SK-N-SH treated with all-trans-retinoic acid at 6 μM for 48 hours (cell line): ENCODE results near the gene DYNC1I1.

Experiments
- ARNTL ChIP-seq: fragments of 450-650 bp; formaldehyde crosslinking; IDR thresholded peaks from 2 replicates; pipeline ENCODE4 v1.5.0; 2020; ENCODE audit warnings: low read depth, mild to moderate bottlenecking, moderate library complexity, borderline replicate concordance
- GLIS3 ChIP-seq: fragments of 250-450 bp; sonication (Bioruptor Pico); IDR thresholded peaks from 2 replicates; pipeline ENCODE4 v1.5.0; 2020; ENCODE audit warnings: mild to moderate bottlenecking, moderate library complexity
- PPARA ChIP-seq: fragments of 250-450 bp; sonication (Bioruptor Pico); IDR thresholded peaks from 2 replicates; pipeline ENCODE4 v1.5.0; 2020; ENCODE audit warnings: mild to moderate bottlenecking, borderline replicate concordance
- TOX ChIP-seq: fragments of 250-450 bp; sonication (Bioruptor Pico); IDR thresholded peaks from 2 replicates; pipeline ENCODE4 v1.8.0; 2021; ENCODE audit warnings: mild to moderate bottlenecking, moderate library complexity, borderline replicate concordance
- ZC3H10 ChIP-seq: fragments of 250-450 bp; sonication (Bioruptor Pico); IDR thresholded peaks from 2 replicates; pipeline ENCODE4 v1.5.1; 2021; ENCODE audit warnings: mild to moderate bottlenecking, moderate library complexity
- ZFP3 ChIP-seq: fragments of 250-450 bp; sonication (Bioruptor Pico); IDR thresholded peaks from 2 replicates; pipeline ENCODE4 v1.5.0; 2020; ENCODE audit warnings: mild to moderate bottlenecking, moderate library complexity
- ZNF565 ChIP-seq: fragments of 450-650 bp; formaldehyde crosslinking; conservative IDR thresholded peaks from 2 replicates; pipeline ENCODE4 v1.5.0; 2020; ENCODE audit warnings: low read depth, mild to moderate bottlenecking, moderate library complexity

GRCh38 chr7:95899919-95900513 lies 127.7 kb downstream of the DYNC1I1 start:
- TF ChIP-seq ZC3H10 (no peak), GLIS3 (CRISPR knock-in tag) (no peak), ZNF565 (CRISPR knock-in tag) (no peak), ARNTL (no peak), ZFP3 (CRISPR knock-in tag) (no peak), TOX (CRISPR knock-in tag) (no peak), PPARA (CRISPR knock-in tag) (no peak)
